ENCODE measurements around the gene ELP2. TPM values are rescaled to one million over a fixed set of nuclear protein-coding genes. Genes with fewer than 3 reads are reported as not detected.
"Not testable (repeated sequence)": the region's sequence is repeated elsewhere in the genome, so short reads cannot be mapped to it uniquely, and the experiment has no call there.

Gene ELP2
- total and polyA plus RNA-seq, 3 experiments from 2014 or later = 64.1 to 89.6 (median 85.8) TPM

DNA sequence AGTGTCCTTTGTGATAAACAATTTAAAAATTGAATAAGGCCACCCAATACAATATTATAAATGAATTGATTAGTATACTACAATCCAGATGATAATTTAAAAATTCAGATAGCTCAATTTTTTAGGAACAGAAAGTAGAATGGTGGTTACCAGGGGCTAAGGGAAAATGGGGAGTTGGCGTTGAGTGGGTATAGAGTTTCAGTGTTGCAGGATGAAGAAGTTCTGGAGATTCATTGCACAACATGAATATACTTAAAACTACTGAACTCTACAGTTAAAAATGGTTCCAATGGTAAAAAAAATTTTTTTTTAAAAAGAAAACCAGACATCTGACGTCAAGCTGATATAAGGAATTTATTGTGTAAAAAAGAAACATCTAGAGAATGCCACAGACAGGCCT is 21.5 kb upstream of the ELP2 start:
- H3K36me3 ChIP-seq (ENCODE audit: insufficient read depth, low read length) = peaks cover 16% of the 10 kb centered on the region
- Mint-ChIP-seq H3K4me1 (peaks cover 3 to 7% (median 7%) of the 10 kb centered on the region in 3 donors), H3K4me3 (no peak overlapping the region), H3K27ac (no peak overlapping the region), H3K36me3 (peaks cover 9 to 46% (median 26%) of the 10 kb centered on the region in 3 donors), H3K9me3 (no peaks in the 10 kb centered on the region), H3K27me3 (no peaks in the 10 kb centered on the region)
- no peak overlapping the region for H3K27ac ChIP-seq (ENCODE audit: low read depth, low read length)
- H3K4me3 ChIP-seq (ENCODE audit: low read length) = no peak overlapping the region
- CTCF ChIA-PET = no interaction called here
- no peaks in the 10 kb centered on the region for H3K27me3 ChIP-seq (ENCODE audit: insufficient read depth, low read length, poor library complexity, severe bottlenecking)
- no peak for DNase-seq
- H3K4me1 ChIP-seq (ENCODE audit: insufficient read depth, low read length) = no peaks in the 10 kb centered on the region
- POLR2A ChIA-PET = no interaction called here
- no peaks in the 10 kb centered on the region for H3K9me3 ChIP-seq (ENCODE audit: low read length)

DNA sequence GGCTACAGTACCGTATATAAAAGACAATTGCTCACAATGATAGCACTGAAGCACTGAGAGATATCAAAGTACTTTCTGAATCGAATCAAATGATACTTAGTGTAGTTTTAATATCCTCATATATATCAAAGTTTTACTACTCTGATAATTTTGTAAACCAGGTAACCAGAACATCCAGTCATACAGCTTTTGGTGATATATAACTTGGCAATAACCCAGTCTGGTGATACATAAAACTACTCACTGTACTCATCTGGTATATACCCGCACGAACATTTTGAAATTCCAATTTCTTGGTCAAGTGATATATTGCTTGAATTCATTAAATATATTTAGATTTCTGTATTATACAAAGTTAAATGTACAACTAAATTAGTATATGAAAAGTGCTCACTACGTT is 21.1 kb upstream of the ELP2 start:
- Histone ChIP-seq H3K27ac (ENCODE audit: low read depth, low read length) (no peak overlapping the region), H3K27me3 (ENCODE audit: insufficient read depth, low read length, poor library complexity, severe bottlenecking) (no peaks in the 10 kb centered on the region), H3K36me3 (ENCODE audit: insufficient read depth, low read length) (peaks cover 19% of the 10 kb centered on the region), H3K9me3 (ENCODE audit: low read length) (no peaks in the 10 kb centered on the region), H3K4me3 (ENCODE audit: low read length) (no peak overlapping the region), H3K4me1 (ENCODE audit: insufficient read depth, low read length) (no peaks in the 10 kb centered on the region)
- CTCF ChIA-PET = no interaction called here
- H3K4me3 Mint-ChIP-seq = no peak overlapping the region
- peaks cover 9 to 49% (median 26%) of the 10 kb centered on the region in 3 donors for H3K36me3 Mint-ChIP-seq
- no peak overlapping the region for H3K27ac Mint-ChIP-seq
- DNase-seq = no peak
- POLR2A ChIA-PET = no interaction called here
- H3K27me3 Mint-ChIP-seq = no peaks in the 10 kb centered on the region
- peaks cover 0 to 3% (median 3%) of the 10 kb centered on the region in 3 donors for H3K4me1 Mint-ChIP-seq
- H3K9me3 Mint-ChIP-seq = no peaks in the 10 kb centered on the region

DNA sequence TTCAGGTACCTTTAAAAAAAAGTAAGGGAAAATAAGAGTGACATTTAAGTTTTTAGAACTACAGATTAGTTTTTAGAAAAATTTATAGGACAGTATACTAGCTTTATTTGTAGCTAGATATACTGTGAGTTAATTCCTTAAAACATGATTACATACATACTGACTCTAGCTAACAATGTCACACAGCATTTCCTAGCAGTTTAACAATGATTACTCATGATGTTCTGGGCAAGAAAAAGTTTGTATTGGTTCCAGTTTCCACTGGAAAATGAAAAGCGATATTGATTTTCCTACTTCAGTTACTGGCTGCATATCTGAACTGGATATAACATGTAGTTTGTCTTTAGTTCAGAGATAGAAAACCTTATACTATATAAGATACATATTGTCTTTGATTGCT is 20.0 kb upstream of the ELP2 start:
- Mint-ChIP-seq H3K4me1 (no peaks in the 10 kb centered on the region), H3K9me3 (no peaks in the 10 kb centered on the region), H3K36me3 (peaks cover 14 to 58% (median 30%) of the 10 kb centered on the region in 3 donors), H3K4me3 (no peak overlapping the region), H3K27ac (no peak overlapping the region), H3K27me3 (no peaks in the 10 kb centered on the region)
- no peaks in the 10 kb centered on the region for H3K9me3 ChIP-seq (ENCODE audit: low read length)
- H3K4me3 ChIP-seq (ENCODE audit: low read length) = no peak overlapping the region
- no peak for DNase-seq
- H3K36me3 ChIP-seq (ENCODE audit: insufficient read depth, low read length) = peaks cover 26% of the 10 kb centered on the region
- no peaks in the 10 kb centered on the region for H3K27me3 ChIP-seq (ENCODE audit: insufficient read depth, low read length, poor library complexity, severe bottlenecking)
- CTCF ChIA-PET = no interaction called here
- POLR2A ChIA-PET = no interaction called here
- H3K27ac ChIP-seq (ENCODE audit: low read depth, low read length) = no peak overlapping the region
- H3K4me1 ChIP-seq (ENCODE audit: insufficient read depth, low read length) = no peaks in the 10 kb centered on the region

DNA sequence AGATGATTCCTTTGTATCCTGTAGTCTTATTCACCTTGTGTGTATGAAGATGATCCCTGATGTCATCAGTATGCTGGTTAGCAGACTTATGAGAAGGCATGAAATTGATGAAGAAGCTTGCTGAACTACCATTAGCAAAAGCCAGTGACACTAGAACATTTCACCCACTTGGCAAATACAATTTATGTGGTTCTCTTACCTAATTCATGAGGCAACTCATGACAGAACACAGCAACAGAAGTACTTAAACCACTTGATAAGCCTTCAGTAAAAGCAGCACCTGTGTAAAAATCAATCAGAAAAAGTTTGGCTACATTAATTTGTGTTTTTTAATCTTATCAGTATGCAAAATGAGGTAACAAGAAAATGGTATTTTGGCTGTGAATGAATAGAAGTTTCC is 17.4 kb upstream of the ELP2 start:
- H3K27me3 ChIP-seq (ENCODE audit: insufficient read depth, low read length, poor library complexity, severe bottlenecking) = no peaks in the 10 kb centered on the region
- Mint-ChIP-seq H3K9me3 (no peaks in the 10 kb centered on the region), H3K27me3 (no peaks in the 10 kb centered on the region), H3K27ac (no peak overlapping the region), H3K4me3 (no peak overlapping the region), H3K4me1 (no peaks in the 10 kb centered on the region), H3K36me3 (peaks cover 18 to 77% (median 39%) of the 10 kb centered on the region in 3 donors)
- ChIA-PET POLR2A (no interaction called here), CTCF (no interaction called here)
- H3K4me1 ChIP-seq (ENCODE audit: insufficient read depth, low read length) = no peaks in the 10 kb centered on the region
- no peaks in the 10 kb centered on the region for H3K9me3 ChIP-seq (ENCODE audit: low read length)
- H3K27ac ChIP-seq (ENCODE audit: low read depth, low read length) = no peak overlapping the region
- no peak for DNase-seq
- H3K4me3 ChIP-seq (ENCODE audit: low read length) = no peak overlapping the region
- peaks cover 32% of the 10 kb centered on the region for H3K36me3 ChIP-seq (ENCODE audit: insufficient read depth, low read length)

DNA sequence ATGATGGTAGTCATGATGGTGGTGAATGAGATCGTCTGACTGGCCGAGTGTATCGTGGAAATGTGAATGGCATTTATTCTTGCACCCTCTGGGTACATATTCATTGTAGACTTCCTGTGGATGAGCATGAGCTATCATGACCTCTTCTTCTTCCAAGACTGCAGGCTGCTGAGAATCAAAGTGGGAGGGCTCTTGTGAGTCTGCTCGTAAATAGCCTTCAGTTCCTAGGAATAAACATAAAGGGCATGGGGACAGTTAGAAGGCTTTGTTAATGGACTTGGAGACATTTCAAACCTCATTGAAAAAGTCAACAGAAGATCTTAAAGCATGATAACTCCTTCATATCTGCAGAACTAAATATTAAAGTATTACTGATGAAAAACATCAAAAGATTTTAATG is 15.4 kb upstream of the ELP2 start:
- CTCF ChIA-PET = no interaction called here
- Histone ChIP-seq H3K27ac (ENCODE audit: low read depth, low read length) (no peak overlapping the region), H3K4me1 (ENCODE audit: insufficient read depth, low read length) (no peaks in the 10 kb centered on the region), H3K9me3 (ENCODE audit: low read length) (no peaks in the 10 kb centered on the region), H3K4me3 (ENCODE audit: low read length) (no peak overlapping the region), H3K27me3 (ENCODE audit: insufficient read depth, low read length, poor library complexity, severe bottlenecking) (no peaks in the 10 kb centered on the region), H3K36me3 (ENCODE audit: insufficient read depth, low read length) (peaks cover 32% of the 10 kb centered on the region)
- Mint-ChIP-seq H3K4me1 (no peaks in the 10 kb centered on the region), H3K9me3 (no peaks in the 10 kb centered on the region), H3K36me3 (peaks cover 18 to 76% (median 35%) of the 10 kb centered on the region in 3 donors), H3K27me3 (no peaks in the 10 kb centered on the region), H3K27ac (no peak overlapping the region), H3K4me3 (no peak overlapping the region)
- POLR2A ChIA-PET = no interaction called here
- no peak for DNase-seq

DNA sequence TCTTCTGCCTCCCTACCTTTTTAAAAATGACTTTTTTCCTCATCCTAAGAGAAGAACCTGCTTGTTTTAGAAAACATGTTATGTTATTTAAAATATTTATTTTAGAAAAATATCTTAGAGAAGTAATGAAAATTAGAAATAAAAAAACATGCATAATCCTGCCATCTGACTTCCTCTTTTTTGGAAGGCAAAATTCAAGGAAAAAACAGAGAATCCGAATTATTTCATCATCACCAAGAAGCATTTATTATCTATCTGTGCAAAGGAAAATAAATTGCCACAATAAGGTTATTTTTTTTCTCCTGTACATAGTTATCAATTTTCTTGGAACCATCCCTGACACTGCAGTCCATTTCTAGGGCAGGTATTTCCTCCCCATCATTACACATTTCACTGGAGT is 15.0 kb upstream of the ELP2 start:
- no peaks in the 10 kb centered on the region for H3K9me3 Mint-ChIP-seq
- ChIA-PET POLR2A (no interaction called here), CTCF (no interaction called here)
- H3K4me3 ChIP-seq (ENCODE audit: low read length) = no peak overlapping the region
- DNase-seq = no peak
- H3K4me1 ChIP-seq (ENCODE audit: insufficient read depth, low read length) = no peaks in the 10 kb centered on the region
- no peaks in the 10 kb centered on the region for H3K4me1 Mint-ChIP-seq
- peak overlapping the region in 1 of 8 donors; percentile 15 for H3K27ac Mint-ChIP-seq
- no peak overlapping the region for H3K4me3 Mint-ChIP-seq
- no peaks in the 10 kb centered on the region for H3K27me3 ChIP-seq (ENCODE audit: insufficient read depth, low read length, poor library complexity, severe bottlenecking)
- peaks cover 18 to 74% (median 33%) of the 10 kb centered on the region in 3 donors for H3K36me3 Mint-ChIP-seq
- H3K27me3 Mint-ChIP-seq = no peaks in the 10 kb centered on the region
- H3K9me3 ChIP-seq (ENCODE audit: low read length) = no peaks in the 10 kb centered on the region
- H3K36me3 ChIP-seq (ENCODE audit: insufficient read depth, low read length) = peaks cover 32% of the 10 kb centered on the region
- H3K27ac ChIP-seq (ENCODE audit: low read depth, low read length) = no peak overlapping the region

DNA sequence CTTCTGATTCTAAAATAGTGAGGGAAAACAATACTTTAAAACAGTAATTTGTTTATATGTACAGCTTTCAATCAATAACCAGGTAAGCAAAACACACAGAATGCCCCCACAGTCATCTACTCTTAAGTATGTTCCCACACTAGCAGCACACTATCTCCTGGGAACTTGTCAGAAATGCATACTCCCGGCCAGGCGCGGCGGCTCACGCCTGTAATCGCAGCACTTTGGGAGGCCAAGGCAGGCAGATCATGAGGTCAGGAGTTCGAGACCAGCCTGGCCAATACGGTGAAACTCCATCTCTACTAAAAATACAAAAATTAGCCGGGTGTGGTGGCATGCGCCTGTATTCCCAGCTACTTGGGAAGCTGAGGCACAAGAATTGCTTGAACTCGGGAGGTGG is 12.9 kb upstream of the ELP2 start:
- peaks cover 16 to 79% (median 30%) of the 10 kb centered on the region in 3 donors for H3K36me3 Mint-ChIP-seq
- H3K4me3 Mint-ChIP-seq; H3K4me1 Mint-ChIP-seq; H3K4me1 ChIP-seq (ENCODE audit: insufficient read depth, low read length); DNase-seq; H3K9me3 Mint-ChIP-seq; H3K27me3 ChIP-seq (ENCODE audit: insufficient read depth, low read length, poor library complexity, severe bottlenecking); H3K27me3 Mint-ChIP-seq; CTCF ChIA-PET; H3K27ac ChIP-seq (ENCODE audit: low read depth, low read length); POLR2A ChIA-PET; H3K4me3 ChIP-seq (ENCODE audit: low read length); H3K27ac Mint-ChIP-seq; H3K9me3 ChIP-seq (ENCODE audit: low read length): not testable (repeated sequence)
- H3K36me3 ChIP-seq (ENCODE audit: insufficient read depth, low read length) = peaks cover 27% of the 10 kb centered on the region

DNA sequence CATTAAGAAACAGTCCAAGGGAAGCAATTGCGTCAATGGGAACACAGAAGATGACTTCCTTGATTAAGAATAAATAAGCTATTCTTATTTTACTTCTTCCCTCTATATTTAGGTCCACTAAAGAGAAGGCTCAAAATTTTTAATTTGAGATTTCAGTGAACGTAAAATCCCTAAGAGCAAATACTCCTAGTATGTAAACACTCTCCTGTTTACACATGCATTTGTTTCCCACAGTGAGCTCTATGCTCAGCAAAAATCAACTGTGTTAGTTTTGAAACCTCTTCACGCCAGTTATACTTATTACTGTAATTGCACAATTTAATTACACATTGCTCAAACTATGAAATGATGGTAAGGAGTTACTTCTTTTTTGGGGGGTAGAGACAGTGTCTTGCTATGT is 9.4 kb upstream of the ELP2 start:
- no peak overlapping the region for H3K4me3 Mint-ChIP-seq

DNA sequence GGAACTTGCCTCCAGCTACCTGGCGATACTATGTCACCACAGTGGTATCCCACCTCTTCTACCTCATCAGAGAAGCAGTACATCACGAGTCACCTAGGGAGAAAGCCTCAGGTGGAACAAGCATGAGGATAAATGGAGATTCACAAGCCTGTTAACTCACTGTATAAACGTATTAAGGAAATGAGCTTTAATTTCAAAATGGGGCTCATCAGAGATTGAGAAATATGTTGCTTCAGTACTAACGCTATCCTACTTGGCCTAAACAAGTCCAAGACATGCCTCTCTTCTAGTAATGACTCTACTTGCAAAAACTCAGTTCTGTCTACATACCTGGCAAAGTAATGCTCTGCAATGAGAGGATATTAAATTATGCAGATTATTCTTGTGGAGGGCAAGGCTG is 4.9 kb upstream of the ELP2 start:
- ChIA-PET POLR2A (no interaction called here), CTCF (no interaction called here)
- Mint-ChIP-seq H3K27me3 (no peaks in the 10 kb centered on the region), H3K9me3 (no peaks in the 10 kb centered on the region), H3K27ac (no peak overlapping the region), H3K4me1 (peaks cover 21 to 41% (median 39%) of the 10 kb centered on the region in 3 donors), H3K4me3 (no peak overlapping the region), H3K36me3 (peaks cover 0 to 71% (median 9%) of the 10 kb centered on the region in 3 donors)
- no peak overlapping the region for H3K27ac ChIP-seq (ENCODE audit: low read depth, low read length)
- no peaks in the 10 kb centered on the region for H3K9me3 ChIP-seq (ENCODE audit: low read length)
- peaks cover 7% of the 10 kb centered on the region for H3K4me1 ChIP-seq (ENCODE audit: insufficient read depth, low read length)
- no peak overlapping the region for H3K4me3 ChIP-seq (ENCODE audit: low read length)
- H3K27me3 ChIP-seq (ENCODE audit: insufficient read depth, low read length, poor library complexity, severe bottlenecking) = no peaks in the 10 kb centered on the region
- H3K36me3 ChIP-seq (ENCODE audit: insufficient read depth, low read length) = peaks cover 13% of the 10 kb centered on the region
- DNase-seq = no peak

More for the DNA sequence above, 9.4 kb upstream of the ELP2 start:
- no peaks in the 10 kb centered on the region for H3K27me3 ChIP-seq (ENCODE audit: insufficient read depth, low read length, poor library complexity, severe bottlenecking)
- H3K4me1 Mint-ChIP-seq = peaks cover 2 to 8% (median 6%) of the 10 kb centered on the region in 3 donors
- no peaks in the 10 kb centered on the region for H3K4me1 ChIP-seq (ENCODE audit: insufficient read depth, low read length)
- no peaks in the 10 kb centered on the region for H3K9me3 Mint-ChIP-seq
- no peak overlapping the region for H3K4me3 ChIP-seq (ENCODE audit: low read length)
- peaks cover 19% of the 10 kb centered on the region for H3K36me3 ChIP-seq (ENCODE audit: insufficient read depth, low read length)
- no peak overlapping the region for H3K27ac ChIP-seq (ENCODE audit: low read depth, low read length)
- no peaks in the 10 kb centered on the region for H3K27me3 Mint-ChIP-seq
- H3K9me3 ChIP-seq (ENCODE audit: low read length) = no peaks in the 10 kb centered on the region
- peaks cover 4 to 81% (median 19%) of the 10 kb centered on the region in 3 donors for H3K36me3 Mint-ChIP-seq
- H3K27ac Mint-ChIP-seq = no peak overlapping the region
- DNase-seq = no peak
- ChIA-PET POLR2A (no interaction called here), CTCF (interaction anchor here (1.4 to 1.7 kb wide), 2 partner anchors 8 to 28 kb away, joined by 3 to 5 read pairs; partner anchors contain the start of gene SLC39A6)

All from CD8-positive, alpha-beta memory T cell (primary cell).